ENCODE data around the gene SNAI3.

Gene SNAI3

GRCh38 chr16:88721236-88721635, 34.9 kb upstream of the SNAI3 start:
- DNase-seq: no peak

DNA sequence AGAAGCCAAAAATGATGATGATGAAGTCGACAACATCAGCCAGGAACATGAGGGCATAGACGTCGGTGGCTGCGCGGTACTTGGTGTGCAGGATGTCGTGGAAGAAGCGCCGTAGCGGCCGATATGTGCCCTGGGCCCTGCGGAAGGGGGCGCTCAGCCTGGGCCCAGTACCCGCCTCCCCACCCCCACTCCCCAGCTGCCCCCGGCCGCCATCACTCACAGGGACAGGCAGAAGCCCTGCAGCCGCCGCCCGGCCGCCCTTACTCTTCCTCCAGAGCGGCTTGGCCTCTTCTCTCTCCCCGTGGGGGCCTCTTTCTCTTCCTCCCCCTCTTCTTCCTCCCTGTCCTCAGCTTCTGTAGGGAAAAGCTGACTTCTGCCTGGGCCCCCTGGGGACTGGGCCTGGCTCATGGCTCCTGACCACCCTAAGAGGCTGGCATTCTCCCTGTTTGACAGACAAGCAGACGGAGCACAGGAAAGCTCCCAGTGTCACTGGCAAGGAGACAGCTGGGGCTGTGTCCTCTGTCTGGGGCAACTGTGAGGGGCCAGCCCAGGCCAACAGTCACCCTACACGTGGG, 34.2 kb upstream of the SNAI3 start:
- no peak for DNase-seq

GRCh38 chr16:88719933-88720296, 33.6 kb upstream of the SNAI3 start:
- DNase-seq: no peak

- no peak for DNase-seq
Measured at GRCh38 chr16:88719267-88719932, 33.1 kb upstream of the SNAI3 start.

DNA sequence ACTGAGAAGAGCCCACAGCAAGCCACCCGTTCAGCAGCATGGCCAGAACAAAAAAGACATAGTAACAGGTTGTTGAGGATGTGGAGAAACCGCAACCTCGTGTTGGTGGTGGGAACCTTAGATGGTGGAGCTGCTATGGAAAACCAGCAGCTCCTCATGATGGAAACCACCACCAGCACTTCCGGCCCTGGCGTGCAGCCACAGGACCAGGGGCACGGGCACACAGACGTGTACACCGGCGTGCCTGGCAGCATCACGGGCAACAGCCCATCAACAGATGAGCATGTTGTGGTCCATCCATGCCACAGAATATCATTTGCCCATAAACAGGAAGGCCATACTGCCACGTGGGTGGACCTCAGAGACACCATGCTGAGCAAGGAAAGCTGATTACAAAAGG, 31.9 kb upstream of the SNAI3 start:
- DNase-seq: no peak

DNA sequence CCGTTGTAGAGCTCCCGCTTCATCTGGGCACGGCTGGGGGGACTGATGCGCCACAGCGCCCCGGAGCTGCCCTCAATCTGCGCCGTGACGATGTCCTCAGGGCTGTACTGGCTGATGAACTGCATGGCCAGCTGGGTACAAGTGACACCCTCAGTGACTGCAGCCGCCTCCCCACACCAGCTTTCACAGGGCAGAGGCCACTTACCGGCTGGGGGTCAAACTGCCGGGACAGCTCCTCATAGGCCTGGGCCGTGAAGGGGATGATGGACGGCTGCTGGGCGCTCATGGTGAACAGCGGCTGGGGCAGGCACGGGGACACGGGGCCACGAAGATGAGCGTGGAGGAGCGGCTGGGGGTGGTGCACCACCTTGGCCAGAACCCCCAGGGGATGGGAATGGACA, 30.3 kb upstream of the SNAI3 start:
- no peak for DNase-seq

DNA sequence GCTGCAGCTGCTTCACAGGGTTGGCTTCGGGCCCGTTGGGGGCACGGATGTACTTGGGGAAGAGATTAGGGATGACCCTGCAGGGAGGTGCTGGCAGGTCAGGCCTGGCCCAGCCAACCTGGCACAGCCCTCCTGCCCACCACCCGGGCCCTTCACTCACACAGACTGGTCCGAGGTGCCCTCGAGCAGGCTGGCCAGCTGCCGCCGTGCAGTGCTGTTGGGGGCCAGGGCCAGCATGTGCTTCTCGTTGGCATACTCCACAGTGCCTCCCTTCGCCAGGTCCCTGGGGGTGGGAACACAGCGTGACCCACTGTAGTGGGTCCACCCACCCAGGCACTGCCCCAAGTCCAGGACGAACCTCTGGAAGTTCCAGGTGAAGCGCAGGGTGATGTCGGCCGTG, 29.9 kb upstream of the SNAI3 start:
- no peak for DNase-seq

DNA sequence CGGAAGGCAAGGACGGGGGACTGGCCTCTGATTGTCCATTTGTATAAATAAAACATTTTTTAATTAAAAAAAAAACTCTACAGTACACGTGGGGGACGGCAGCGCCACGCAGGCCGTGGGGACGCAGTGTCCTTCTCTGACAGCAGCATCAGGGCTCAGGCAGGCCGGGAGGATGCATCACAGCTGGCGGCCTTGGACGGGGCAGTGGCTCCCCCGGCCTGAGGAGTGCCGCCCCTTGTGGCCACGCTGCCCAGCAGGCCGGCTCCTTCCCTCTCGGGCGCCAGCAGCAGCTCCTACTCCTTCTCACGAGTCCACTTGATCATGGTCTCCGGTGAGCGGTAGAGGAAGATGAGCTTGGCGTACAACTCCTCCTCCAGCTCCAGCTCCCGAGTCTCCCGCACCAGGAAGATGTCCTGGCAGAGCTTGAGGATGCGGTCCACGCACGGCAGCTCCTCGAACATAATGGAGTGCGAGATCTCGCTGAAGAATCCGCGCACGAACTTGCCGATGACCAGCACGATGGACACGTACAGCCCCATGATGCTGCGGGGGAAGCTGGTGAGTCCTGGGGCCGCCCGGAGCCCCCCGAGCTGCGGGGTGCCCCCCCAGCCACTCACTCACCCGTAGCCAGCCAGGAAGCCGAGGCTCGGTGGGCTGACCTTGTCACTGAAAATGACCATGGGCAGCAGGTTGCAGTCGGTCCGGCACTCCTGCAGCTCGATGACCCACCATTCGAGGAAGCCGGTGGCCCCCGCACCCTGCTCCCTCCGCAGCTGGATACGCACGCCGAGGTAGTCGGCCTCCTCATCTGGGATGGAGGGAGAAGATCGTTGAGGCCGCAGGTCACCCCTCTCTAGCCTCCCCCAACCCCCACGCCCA, 29.2 kb upstream of the SNAI3 start:
- no peak for DNase-seq

DNA sequence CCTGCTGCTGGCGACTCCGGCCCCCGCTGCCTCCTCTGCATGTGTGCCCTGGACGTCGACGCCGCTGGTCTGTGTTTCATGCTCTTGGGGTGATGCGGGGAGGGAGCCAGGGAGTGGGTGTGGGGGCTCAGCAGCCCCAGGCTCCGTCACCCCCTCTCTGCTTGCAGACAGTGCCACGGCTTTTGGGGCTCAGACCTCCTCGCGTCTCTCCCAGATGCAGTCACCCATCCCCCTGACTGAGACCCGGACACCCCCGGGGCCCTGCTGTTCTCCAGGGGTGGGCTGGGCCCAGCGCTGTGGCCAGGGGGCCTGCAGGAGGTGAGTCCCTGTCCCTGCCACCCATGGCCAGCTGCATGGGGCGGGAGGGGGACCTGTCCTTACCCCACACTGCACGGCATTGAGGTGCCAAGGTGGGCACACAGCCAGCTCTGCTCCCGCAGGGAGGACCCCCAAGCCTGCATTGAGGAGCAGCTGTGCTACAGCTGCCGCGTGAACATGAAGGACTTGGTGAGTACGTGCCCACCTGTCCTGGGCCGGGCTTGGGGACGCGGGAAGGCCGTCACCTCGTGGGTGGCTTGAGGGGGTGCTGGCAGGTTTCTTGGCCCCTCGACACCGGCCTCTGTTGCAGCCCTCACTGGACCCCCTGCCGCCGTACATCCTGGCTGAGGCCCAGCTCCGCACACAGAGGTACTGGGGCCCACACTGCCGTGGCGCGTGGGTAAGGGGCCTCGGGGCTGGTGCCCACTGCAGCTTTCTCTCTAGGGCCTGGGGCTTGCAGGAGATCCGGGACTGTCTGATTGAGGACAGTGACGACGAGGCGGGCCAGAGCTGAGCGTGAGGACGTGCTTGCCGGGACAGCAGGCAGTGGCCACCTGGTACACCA, 28.4 kb upstream of the SNAI3 start:
- no peak for DNase-seq

- no peak for DNase-seq
Measured at GRCh38 chr16:88713568-88714419, 27.5 kb upstream of the SNAI3 start.

- no peak for DNase-seq
Measured at GRCh38 chr16:88713054-88713453, 26.7 kb upstream of the SNAI3 start.

GRCh38 chr16:88712362-88712979, 26.2 kb upstream of the SNAI3 start:
- DNase-seq: no peak

- no peak for DNase-seq
Measured at GRCh38 chr16:88711750-88712340, 25.5 kb upstream of the SNAI3 start.

DNA sequence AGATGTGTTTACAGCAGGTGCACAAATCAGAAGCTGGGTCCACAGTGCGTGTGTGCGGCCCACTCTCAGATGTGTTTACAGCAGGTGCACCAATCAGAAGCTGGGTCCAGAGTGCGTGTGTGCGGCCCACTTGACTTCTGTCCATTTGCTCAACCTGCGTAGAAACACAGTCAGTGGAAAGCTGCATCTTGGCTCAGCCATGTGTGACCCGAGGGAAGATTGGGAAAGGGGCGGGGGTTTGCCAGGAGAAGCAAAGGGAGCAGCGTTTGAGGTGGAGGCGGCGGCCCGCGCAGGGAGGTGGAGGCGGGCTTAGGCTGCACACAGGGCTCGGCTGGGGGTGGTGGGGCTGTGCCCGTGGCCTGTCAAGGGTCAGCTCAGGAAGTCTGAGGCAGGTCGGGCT, 24.2 kb upstream of the SNAI3 start:
- no peak for DNase-seq

GRCh38 chr16:88706965-88707826, 20.9 kb upstream of the SNAI3 start:
- no peak for DNase-seq

- DNase-seq: peak; percentile 88 to 90
Measured at GRCh38 chr16:88706229-88706964, 20.1 kb upstream of the SNAI3 start, which contains the start of the genes CTU2 and RNF166. TSS of gene CTU2 (plus strand) at chr16:88706503. CDS start at chr16:88706531, 28 bp downstream. TSS of gene RNF166 (minus strand) at chr16:88706408. CDS start at chr16:88706325, 83 bp downstream.

- DNase-seq: no peak
Measured at GRCh38 chr16:88705801-88706228, 19.5 kb upstream of the SNAI3 start.

DNA sequence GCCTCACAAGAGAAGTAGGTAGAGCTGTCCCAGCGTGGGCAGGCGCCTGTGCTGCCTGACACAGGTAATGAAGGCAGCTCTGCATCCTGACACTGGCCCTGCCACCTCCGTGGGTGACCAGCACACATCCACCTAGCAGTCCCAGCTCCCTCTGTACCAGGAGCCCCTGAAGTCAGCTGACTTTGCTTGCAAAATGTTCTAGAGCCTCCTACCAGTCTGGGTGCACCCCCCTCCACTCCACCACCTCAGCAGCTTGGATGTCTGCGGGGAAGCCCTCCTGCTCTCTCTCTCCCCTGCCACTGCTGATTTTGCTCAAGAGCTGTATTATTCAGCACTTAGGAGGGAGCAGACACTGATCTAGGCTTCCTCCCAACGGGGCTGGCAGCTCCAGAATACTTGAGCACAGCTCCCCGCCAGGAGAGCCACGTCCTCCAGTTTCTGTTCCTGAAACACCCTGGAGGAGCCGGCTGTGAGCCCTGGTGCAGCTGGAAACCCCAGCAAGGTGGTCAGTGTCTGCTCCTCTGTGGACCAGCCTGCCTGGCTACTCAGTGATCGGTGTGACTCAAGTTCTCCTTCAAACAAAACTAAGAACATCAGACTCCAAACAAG, 18.9 kb upstream of the SNAI3 start:
- DNase-seq: no peak
